Stimulated activated CD8-positive, alpha-beta memory T cell treated with anti-CD3 and anti-CD28 coated beads, Interleukin-7, amount 100 ng/mL, for 4 hours (primary cell): ENCODE measurements around the gene ITGB1BP1.

Source experiments
- DNase-seq, 2 donors: peaks; one replicate each; pipeline ENCODE4 v3.0.0-alpha.2; 2020; ENCODE audit warnings: low read depth in 2 of 2

Gene ITGB1BP1

GRCh38 chr2:9378433-9379390 lies 44.6 kb downstream of the ITGB1BP1 start:
- no peak for DNase-seq

GRCh38 chr2:9377461-9378097 lies 45.7 kb downstream of the ITGB1BP1 start:
- no peak for DNase-seq

DNA sequence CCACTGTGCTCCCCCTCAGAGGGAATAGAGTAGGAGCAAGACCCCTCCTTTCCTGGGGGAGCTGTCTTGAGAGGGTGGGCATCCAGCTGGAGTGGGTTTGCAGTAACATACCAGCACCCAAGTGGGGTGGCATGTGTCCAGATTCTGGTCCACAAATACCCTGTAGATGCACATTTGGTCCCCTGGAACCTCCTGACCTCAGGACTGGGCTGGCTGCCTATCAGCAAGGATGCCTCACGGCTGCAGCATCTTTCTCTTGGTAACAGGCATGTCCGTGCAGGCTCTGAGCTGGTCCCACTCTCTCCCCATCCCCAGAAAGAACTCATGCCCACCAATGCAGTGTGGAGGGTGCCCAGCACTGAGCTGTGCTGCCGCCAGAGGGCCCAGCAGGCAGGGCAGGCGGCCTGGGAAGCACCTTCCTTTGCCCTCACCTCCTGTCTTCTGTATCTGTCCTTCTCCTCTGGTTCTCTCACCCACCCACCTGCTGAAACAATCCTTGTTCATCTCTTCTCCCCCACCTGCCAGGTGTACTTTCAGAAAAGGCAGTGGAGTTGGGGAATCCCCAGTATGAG lies 47.4 kb downstream of the ITGB1BP1 start:
- DNase-seq, result no peak

DNA sequence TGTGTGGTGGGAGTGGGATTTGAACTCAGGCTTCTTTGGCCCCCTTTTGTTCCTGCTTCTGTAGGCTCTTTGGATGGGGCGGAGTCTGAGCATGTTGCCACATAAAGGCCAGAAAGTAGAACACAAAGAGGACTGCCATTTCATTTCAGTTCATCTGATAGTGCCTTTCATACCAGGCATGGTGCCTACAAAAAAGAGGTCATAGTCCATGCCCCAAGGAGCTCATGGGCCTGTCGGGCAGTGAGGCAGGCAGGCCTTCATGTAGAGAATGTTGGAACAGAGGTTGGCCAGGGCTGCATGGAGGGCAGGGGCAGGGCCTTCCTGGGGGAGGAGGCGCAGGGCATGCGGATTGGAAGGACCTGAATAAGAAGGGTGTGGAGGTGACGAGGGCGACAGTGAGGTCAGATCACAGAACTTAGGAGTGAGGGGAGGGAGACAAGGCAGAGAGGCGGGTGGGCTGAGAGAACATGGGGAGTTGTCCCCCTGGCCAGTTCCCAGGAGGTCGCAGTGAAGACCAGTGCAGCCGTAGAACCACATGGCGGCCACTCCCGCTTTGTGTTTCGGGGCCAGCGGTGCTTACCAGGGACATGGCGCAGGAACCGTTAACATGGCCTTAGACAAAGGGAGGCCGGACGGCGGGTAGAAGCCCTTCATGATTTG lies 49.1 kb downstream of the ITGB1BP1 start:
- DNase-seq, result no peak

GRCh38 chr2:9373476-9373875 lies 49.9 kb downstream of the ITGB1BP1 start:
- no peak for DNase-seq

- no peak for DNase-seq
Measured at GRCh38 chr2:9373047-9373446, 50.3 kb downstream of the ITGB1BP1 start.

GRCh38 chr2:9370746-9371145 lies 52.6 kb downstream of the ITGB1BP1 start:
- no peak for DNase-seq

- no peak for DNase-seq
Measured at GRCh38 chr2:9366026-9366425, 57.3 kb downstream of the ITGB1BP1 start.

- no peak for DNase-seq
Measured at GRCh38 chr2:9365498-9366019, 57.8 kb downstream of the ITGB1BP1 start.

GRCh38 chr2:9364791-9365497 lies 58.4 kb downstream of the ITGB1BP1 start:
- no peak for DNase-seq

DNA sequence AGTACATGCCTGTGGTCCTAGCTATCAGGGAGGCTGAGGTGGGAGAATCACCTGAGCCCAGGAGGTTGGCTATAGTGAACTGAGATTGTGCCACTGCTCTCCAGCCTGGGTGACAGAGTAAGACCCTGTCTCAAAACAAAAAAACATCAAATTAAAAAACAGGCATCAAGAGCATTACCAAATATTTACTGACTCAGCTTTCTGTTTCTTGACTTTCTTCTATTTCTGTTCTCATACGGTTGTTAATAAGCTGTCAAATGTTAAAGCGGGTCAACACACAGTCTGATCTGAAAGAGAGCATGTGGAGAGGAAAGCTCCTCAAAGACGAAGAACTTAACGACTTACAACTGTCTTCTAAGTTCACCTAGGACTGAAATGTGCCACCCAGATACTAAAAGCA lies 59.0 kb downstream of the ITGB1BP1 start:
- no peak for DNase-seq

- DNase-seq, result no peak
Measured at GRCh38 chr2:9360701-9361100, 62.6 kb downstream of the ITGB1BP1 start.

DNA sequence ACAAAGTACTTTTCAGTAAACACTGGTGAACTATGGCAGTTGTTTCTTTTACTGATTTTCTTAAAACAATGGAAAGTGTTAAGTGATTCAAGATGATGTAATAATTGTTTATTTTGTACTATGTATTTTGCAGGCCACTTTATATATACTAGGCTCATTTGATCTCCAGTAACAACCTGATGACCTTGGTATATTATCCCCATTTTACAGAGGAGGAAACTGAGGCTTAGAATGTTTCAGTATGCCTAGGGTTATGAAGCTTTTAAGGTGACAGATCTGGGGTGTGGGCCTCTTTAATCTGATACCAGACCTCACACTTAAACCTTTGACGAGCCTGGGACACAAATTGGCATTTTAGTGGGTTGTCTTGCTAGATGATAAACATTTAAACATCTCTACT lies 63.2 kb downstream of the ITGB1BP1 start:
- DNase-seq, result no peak

DNA sequence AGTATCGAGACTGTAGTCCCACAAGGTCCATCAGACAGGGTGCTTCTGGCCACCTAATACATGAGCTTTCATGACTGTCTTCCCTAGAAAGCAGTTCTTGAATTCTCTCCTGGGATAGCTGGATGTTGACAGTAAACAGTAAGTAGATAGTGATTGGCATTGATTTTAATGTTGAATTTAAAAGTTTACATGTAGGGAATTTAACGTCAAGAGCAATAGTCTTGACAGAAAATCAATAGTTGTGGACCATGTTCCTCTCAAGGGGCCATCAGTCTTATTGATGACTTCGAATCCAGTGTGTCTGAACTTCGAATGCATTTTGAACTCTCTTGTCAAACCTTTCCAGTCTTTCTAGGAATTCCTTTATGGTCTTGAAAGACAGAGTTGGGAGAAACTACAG lies 63.9 kb downstream of the ITGB1BP1 start:
- DNase-seq, result no peak

DNA sequence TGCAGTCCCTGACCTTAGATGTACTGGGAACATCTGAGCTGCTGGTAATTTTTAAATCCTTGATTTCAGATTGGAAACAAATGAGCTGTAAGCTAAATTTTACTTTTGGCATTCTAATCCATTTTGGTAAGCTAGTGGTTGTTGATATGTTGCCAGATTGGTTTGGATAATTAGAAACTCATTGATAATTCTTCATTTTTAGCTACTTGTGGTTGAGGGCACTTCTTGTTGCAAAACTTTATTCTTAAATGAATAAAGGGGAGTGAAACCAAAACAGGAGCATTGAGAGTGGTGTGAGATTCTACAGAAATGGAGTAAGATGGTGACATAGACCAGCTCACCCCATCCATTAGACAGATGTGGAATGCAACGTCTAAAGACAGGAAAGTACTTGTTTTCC lies 64.5 kb downstream of the ITGB1BP1 start:
- no peak for DNase-seq

DNA sequence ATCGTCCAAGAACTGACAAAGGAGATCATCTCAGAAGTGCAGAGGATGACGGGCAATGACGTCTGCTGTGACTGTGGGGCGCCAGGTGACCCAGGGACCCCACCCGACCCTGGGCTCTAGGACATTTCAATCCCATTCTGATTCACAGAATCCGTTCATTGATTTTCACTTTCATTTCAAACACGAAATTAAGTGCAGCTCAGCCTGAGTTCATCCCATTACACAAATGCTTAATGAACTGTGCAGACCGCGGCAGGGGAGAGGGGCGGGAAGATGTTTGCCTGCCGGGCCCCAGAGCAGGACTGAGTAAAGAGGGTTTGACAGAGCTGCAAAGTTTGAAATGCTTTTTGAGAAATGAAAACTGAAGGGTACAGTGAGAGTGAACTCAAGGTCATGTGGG lies 67.1 kb downstream of the ITGB1BP1 start:
- DNase-seq, result no peak

- no peak for DNase-seq
Measured at GRCh38 chr2:9355716-9356115, 67.6 kb downstream of the ITGB1BP1 start.

DNA sequence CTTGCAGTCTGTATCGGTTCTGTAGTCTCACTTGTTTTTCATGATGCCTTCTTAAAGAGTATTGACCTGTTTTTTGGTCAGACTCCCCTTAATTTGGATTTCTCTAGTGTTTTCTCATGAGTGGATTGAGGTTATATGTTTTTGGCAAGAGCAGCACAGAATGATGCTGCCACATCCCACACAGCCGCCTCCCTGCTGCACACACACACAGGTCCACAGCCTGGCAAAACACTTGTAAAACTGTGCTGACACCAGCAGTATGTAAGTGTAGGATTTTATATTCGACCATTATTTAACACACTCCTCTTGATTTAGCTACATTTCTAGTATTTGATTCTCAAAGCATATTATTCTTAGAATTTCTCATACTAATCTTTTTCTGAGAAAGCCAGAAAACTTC lies 68.1 kb downstream of the ITGB1BP1 start:
- no peak for DNase-seq

DNA sequence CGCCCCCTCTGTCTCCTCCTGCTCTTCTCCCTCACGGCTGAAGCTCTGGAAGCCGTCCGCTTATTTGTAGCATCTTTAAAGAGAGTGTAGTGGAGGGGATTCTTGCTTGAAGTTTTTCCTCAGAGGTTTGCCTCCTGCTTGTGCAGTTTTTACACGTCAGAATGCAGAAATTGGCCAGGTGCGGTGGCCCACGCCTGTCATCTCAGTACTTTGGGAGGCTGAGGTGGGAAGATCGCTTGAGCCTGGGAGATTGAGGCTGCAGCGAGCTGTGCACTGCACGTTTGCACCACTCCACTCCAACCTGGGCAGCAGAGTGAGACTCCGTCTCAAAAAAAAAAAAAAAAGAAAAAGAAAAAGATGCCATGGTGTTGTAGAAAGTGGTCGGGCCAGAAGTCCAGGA lies 69.0 kb downstream of the ITGB1BP1 start:
- no peak for DNase-seq
